Stimulated activated CD4-positive, alpha-beta T cell treated with anti-CD3 and anti-CD28 coated beads, Interleukin-2, amount 100 ng/mL, for 48 hours (primary cell): Measurements from ENCODE around the gene UBE2D3.
"Not testable (repeated sequence)": the region's sequence is repeated elsewhere in the genome, so short reads cannot be mapped to it uniquely, and the experiment has no call there.

Source experiments
- DNase-seq, 2 donors: peaks; one replicate each; pipeline ENCODE4 v3.0.0-alpha.2; 2020

UBE2D3 gene

DNA sequence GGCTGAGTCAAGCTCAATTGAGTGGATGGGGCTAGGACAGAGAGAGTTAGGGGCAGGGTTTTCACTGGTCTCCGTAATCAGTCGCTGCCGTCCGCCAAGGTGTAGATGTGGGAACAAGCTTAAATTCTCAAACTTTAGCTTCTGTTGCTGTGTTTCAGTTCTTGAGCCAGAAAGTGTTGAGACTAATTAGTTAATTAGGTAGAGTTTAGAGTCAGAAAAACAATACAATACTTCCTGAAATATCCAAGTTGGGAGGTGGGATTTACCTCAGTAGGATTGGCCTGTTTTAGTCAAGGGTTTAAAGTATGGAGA, 1.1 kb upstream of the UBE2D3 start:
- no peak for DNase-seq

DNA sequence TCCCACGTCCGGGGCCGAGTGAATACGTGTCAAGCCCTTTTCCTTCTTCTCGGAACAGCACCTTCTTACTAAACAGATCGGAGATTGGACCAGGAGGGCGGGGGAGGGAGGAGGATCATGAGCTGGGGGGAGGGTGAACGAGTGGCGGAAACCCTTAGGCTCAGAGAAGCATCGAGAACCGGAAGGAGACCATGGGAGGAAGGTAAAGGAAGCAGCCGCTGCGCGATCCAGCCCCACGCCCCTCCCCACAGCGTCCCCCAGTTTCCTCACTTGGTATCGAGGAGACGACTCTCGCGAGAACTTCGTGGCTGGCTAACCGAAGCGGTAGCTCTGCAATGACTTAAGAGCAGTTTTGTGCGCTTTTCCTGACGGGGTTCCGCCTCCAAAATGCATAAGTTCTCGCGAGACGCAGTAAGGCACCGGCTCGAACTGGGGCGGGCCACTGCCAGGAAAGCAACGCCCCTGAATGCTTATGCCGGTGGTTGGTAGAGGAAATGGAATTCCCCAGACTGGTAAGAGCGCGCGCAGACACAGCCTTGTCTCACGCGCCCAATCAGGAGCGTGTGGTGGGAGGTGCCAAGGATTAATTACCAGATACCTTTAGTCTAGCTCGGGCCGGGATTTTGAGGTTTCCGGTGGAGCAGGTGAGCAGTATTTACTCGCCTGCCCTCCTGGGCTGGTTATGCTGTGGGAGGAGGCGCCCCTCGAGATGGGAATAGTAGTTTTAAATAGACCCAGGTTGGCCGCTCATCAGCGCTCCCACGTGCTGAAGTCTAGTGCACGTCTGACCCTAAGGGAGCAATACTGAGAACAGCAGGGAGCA, 534 bp upstream of the UBE2D3 start:
- peak; percentile 89 to 95 for DNase-seq

GRCh38 chr4:102826105-102826889, 1.1 kb downstream of the UBE2D3 start:
- no peak for DNase-seq

GRCh38 chr4:102825261-102826091, 1.9 kb downstream of the UBE2D3 start:
- DNase-seq: peak; percentile 13 to 27

GRCh38 chr4:102824398-102824797, 3.0 kb downstream of the UBE2D3 start:
- DNase-seq: no peak

- no peak for DNase-seq
These were observed 3.5 kb downstream of the UBE2D3 start for GRCh38 chr4:102823897-102824296.

GRCh38 chr4:102823464-102823863, 3.9 kb downstream of the UBE2D3 start:
- DNase-seq: no peak

DNA sequence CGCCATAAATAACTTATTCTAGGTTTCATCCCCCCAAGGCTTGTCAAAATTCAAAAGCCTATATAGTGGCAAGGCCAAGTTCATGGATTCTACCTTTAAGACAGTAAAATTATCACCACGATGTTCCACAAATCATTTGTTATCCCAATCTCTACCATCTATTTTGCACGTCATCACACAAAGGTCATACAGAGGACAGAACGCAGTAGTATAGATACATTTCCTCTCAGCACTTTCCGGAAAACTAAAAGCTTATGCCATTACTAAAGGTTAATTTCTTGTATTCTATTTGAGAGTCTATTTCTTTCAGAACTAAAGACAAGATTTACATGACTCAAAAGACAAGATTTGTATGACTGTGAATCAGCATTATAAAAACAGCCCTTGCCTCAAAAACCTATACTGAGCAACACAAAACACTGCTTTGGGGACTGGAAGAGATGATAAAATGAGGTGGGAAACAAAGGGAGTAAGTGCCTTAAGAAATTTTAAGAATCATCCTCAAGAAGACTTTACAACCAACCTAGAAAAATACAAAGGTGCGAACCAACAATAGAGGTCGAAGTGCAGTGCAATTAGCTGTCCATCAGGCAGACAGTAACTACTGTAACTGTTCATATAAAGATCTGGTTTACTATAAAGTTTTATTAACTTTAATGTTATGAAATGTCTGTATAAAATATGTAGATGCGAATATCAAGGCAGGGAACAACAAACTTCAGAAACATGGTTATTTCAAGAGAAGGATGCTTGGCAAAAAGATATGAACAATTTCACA, 7.6 kb downstream of the UBE2D3 start:
- no peak for DNase-seq

GRCh38 chr4:102819100-102819499, 8.3 kb downstream of the UBE2D3 start:
- DNase-seq: not testable (repeated sequence)

GRCh38 chr4:102817613-102818268, 9.6 kb downstream of the UBE2D3 start:
- no peak for DNase-seq

GRCh38 chr4:102817021-102817605, 10.2 kb downstream of the UBE2D3 start:
- DNase-seq: no peak

DNA sequence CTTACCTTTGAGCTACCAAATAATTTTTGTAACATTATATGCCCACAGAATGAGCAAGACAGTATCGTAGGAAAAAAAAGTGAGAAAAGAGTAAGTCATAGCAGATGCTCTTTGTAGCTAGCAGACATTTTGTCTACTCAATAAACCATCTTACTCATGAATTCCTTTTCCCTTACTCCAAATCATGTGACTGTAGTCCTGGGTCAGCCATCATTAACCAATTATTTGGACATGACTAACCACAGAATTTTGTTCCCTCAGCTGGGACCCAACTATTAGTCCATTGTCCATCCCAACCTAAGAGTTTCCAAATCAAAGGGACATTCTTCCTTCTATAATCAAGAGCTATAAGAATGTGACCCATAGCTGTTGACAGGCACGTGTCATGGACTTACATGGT, 11.4 kb downstream of the UBE2D3 start:
- DNase-seq: no peak

DNA sequence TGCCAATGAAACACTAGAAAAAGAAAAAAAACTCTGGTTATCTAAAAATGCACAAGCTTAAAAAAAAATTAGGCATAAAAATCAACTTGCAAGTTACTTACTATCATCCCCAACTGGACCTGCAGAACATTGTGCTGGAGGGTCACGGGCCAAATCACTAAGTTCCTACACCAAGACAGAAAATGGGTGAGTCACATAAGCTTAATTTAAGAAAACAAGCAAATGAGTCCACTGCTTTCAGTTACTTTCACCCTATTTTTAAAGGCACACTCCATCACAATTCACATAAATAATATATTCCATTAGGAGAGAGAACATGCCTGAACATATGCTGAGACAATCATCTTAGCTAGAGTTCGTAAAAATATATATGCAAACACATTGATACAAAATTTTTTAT, 17.7 kb downstream of the UBE2D3 start:
- DNase-seq: no peak

- DNase-seq: no peak
These were observed 18.2 kb downstream of the UBE2D3 start for GRCh38 chr4:102809190-102809589.

GRCh38 chr4:102808009-102808408, 19.3 kb downstream of the UBE2D3 start:
- no peak for DNase-seq

- no peak for DNase-seq
These were observed 20.0 kb downstream of the UBE2D3 start for GRCh38 chr4:102807345-102807744.

GRCh38 chr4:102799816-102800215, 27.5 kb downstream of the UBE2D3 start:
- no peak for DNase-seq

DNA sequence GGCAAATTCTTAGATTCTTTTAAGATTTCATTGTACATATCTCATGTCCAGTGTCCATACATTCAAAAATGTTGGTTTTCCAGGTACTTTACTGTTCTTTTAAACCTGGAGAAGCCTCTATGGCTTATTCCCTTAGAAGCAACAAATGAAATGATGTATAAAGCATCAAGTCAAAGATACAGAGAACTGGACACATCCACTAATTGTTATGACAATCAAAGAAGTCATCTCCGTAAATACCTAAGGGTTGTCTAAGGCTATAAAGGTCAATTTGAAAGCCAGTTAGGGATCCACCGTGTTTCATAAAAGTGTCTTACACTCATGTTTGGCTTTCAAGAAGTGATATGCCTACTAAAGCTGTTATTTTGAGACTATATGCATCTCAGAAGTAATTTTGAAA, 32.4 kb downstream of the UBE2D3 start:
- DNase-seq: no peak

- no peak for DNase-seq
These were observed 34.9 kb downstream of the UBE2D3 start for GRCh38 chr4:102792361-102792936.

DNA sequence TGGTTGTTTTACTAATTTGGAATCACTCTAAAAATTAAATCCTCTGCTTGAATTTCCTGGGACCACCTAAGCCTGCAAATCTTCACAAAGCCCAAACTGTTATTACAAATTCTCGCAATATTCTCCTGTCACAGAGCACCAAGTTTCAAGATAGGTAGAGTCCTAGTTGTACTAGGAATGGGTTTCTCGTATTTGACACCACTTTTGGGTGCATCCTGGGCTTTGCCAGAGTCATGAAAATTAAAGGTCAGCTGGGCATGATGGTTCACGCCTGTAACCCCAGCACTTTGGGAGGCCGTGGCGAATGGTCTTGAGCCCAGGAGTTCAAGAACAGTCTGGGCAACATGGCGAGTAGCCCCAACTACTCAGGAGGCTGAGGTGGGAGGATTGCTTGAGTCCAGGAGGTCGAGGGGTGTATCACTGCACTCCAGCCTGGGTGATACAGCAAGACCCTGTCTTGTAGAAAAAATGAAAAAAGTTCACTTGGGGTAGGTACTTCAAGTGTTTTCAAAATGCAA, 36.0 kb downstream of the UBE2D3 start:
- DNase-seq: no peak

DNA sequence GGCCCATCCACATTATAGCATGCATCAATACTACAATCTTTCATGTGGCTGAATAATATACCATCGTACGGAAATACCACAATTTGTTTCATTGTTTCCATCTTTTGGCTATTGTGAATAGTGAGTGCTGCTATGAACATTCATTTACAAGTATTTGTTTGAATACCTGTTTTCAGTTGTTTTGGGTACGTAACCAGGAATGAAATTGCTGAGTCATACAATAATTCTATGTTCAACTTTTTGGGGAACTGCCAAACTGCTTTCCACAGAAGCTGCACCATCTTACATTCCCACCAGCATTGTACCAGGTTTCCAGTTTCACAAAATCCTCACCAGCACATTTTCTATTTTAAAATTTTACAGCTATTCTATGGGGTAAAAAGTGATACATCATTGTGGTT, 38.0 kb downstream of the UBE2D3 start:
- DNase-seq: no peak
